NCI-H748 (cell line): ENCODE data around the gene ZNF708.
"Not testable (repeated sequence)": the region's sequence is repeated elsewhere in the genome, so short reads cannot be mapped to it uniquely, and the experiment has no call there.

Experiments used
- DNase-seq: peaks from one replicate; lab custom pipeline; 2025; ENCODE audit not compliant: unreplicated experiment; lab: John Stamatoyannopoulos, UW

Gene ZNF708

GRCh38 chr19:21260164-21260847, 68.9 kb downstream of the ZNF708 start:
- DNase-seq, result no peak

DNA sequence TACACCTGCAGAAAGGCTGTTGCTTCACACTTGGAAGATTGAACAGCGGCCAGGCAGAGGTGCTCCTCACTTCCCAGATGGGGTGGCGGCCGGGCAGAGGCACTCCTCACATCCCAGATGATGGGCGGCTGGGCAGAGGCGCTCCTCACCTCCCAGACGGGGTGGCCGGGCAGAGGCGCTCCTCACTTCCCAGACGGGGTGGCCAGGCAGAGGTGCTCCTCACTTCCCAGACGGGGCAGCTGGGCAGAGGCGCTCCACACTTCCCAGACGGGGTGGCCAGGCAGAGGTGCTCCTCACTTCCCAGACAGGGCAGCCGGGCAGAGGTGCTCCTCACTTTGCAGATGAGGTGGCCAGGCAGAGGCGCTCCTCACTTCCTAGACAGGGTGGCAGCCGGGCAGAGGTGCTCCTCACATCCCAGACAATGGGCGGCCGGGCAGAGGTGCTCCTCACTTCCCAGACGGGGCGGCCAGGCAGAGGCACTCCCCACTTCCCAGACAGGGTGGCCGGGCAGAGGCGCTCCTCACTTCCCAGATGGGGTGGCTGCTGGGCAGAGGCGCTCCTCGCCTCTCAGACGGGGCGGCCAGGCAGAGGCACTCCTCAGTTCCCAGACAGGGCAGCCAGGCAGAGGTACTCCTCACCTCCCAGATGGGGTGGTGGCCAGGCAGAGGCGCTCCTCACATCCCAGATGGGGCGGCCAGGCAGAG, 69.6 kb downstream of the ZNF708 start:
- not testable (repeated sequence) for DNase-seq

DNA sequence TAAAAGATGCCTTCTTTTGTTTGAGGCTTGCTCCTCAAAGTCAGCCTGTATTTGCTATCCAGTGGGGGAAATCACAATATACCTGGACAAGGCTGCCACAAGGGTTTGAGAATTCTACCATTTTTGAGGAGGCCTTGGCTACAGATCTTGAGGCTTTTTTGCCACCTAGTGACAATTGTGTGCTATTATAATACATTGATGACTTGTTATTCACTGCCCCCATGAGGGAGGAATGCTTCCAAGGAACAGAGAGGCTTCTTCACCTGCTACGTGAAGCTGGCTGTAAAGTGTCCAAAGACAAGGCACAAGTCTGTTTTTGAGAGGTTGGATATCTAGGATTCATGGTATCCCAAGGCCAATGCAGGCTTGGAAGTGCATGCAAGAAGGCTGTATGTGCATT, 72.5 kb downstream of the ZNF708 start:
- DNase-seq, result peak; percentile 2
